ENCODE data around the gene KCNJ4. TPM values are rescaled to one million over a fixed set of nuclear protein-coding genes. Genes with fewer than 3 reads are reported as not detected.

The KCNJ4 gene
- polyA plus RNA-seq, 2 of the 4 experiments (the other 2 are of a cell fraction) = 0.12 TPM; not detected in 1

GRCh38 chr22:38440747-38441350 lies 14.2 kb downstream of the KCNJ4 start:
- WGBS (ENCODE audit: missing lambda C conversion rate) = 70% methylated on average over 14 of the region's 14 CpGs
- FAIRE-seq (no peak), DNase-seq (ENCODE audit: low read depth in 1 of 2, low spot score in 1 of 2) (no peak), ATAC-seq (peak in 1 of 2 experiments; percentile 62; a peak in 2 of 6 replicates)
- no peaks in the 10 kb centered on the region for H3K9me3 ChIP-seq
- no peak overlapping the region for H3K4me2 ChIP-seq
- TF ChIP-seq FOSL2 (IDR thresholded peaks at IDR 0.05) = no peak
- no peak for TF ChIP-seq FOSL2 (CRISPR knock-in tag; IDR thresholded peaks at IDR 0.05)
- no peak for TF ChIP-seq ZSCAN20 (CRISPR knock-in tag; IDR thresholded peaks at IDR 0.05)
- no peak for TF ChIP-seq TFCP2L1 (CRISPR knock-in tag; IDR thresholded peaks at IDR 0.05)
- TF ChIP-seq CHD2 (IDR thresholded peaks at IDR 0.05; ENCODE audit: low read length, partially characterized antibody) = no peak
- no peak for TF ChIP-seq HOXA7 (CRISPR knock-in tag; IDR thresholded peaks at IDR 0.05)
- TF ChIP-seq CBX8 (IDR thresholded peaks at IDR 0.05) = no peak
- TF ChIP-seq RARB (CRISPR knock-in tag; IDR thresholded peaks at IDR 0.05) = no peak
- TF ChIP-seq MAZ (IDR thresholded peaks at IDR 0.05; ENCODE audit: borderline replicate concordance, low read depth, low read length) = no peak
- TF ChIP-seq, protein P1, sequence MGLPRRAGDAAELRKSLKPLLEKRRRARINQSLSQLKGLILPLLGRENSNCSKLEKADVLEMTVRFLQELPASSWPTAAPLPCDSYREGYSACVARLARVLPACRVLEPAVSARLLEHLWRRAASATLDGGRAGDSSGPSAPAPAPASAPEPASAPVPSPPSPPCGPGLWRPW (IDR thresholded peaks at IDR 0.05) = no peak
- no peak for TF ChIP-seq E2F6 (IDR thresholded peaks at IDR 0.05; ENCODE audit: borderline replicate concordance, low read depth)
- POLR2A ChIA-PET = no interaction called here
- no peak overlapping the region for H3K4me3 ChIP-seq
- no peaks in the 10 kb centered on the region for H3K4me1 ChIP-seq
- CTCF ChIA-PET = interaction anchor here (1.3 kb wide), 1 partner anchor 12 kb away, joined by 3 read pairs; no protein-coding TSS in a partner anchor
- no peak overlapping the region for H3K27ac ChIP-seq

DNA sequence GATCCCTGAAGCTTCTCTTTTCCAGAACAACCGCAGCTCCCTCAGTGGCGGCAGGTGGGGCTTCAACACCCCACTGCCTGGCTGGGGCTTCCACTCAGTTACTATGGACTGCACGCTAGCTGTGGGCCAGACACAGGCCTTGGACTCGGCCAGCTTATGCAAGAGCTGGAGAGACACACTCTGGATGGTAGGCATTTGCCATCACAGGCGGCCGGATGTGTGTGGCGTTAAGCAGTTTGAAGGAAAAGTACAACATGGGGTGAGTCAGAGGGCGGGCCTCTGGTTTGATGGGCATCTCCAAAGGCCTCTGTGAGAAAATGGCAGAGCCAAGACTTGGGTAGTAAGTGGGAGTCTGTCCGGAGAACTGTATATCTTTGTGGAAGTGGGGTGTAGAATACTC lies 17.6 kb downstream of the KCNJ4 start:
- ATAC-seq = no peak
- POLR2A ChIA-PET = no interaction called here
- Histone ChIP-seq H3K4me1 (no peaks in the 10 kb centered on the region), H3K9me3 (no peaks in the 10 kb centered on the region), H3K4me2 (no peak overlapping the region), H3K4me3 (no peak overlapping the region), H3K27ac (no peak overlapping the region)
- TF ChIP-seq FOSB (CRISPR knock-in tag; IDR thresholded peaks at IDR 0.05) (no peak), CHD2 (IDR thresholded peaks at IDR 0.05; ENCODE audit: low read length, partially characterized antibody) (no peak), NR3C1 (IDR thresholded peaks at IDR 0.05) (no peak), TFCP2L1 (CRISPR knock-in tag; IDR thresholded peaks at IDR 0.05) (no peak), HMGXB4 (CRISPR knock-in tag; IDR thresholded peaks at IDR 0.05; ENCODE audit: borderline replicate concordance) (no peak), KDM1A (IDR thresholded peaks at IDR 0.05; ENCODE audit: low read depth) (no peak), CBX8 (IDR thresholded peaks at IDR 0.05) (no peak), MYC (IDR thresholded peaks at IDR 0.05; ENCODE audit: borderline replicate concordance, low read length) (no peak), ZFP36 (IDR thresholded peaks at IDR 0.05; ENCODE audit: borderline replicate concordance, partially characterized antibody) (no peak), SMC3 (IDR thresholded peaks at IDR 0.05) (no peak), JUNB (IDR thresholded peaks at IDR 0.05) (no peak), USF2 (IDR thresholded peaks at IDR 0.05) (no peak), GATA3 (IDR thresholded peaks at IDR 0.05; ENCODE audit: borderline replicate concordance) (no peak), JUN (IDR thresholded peaks at IDR 0.05) (no peak), PHF8 (IDR thresholded peaks at IDR 0.05; ENCODE audit: borderline replicate concordance, low read depth) (no peak), CEBPB (IDR thresholded peaks at IDR 0.05) (no peak)
- TF ChIP-seq, protein P2, sequence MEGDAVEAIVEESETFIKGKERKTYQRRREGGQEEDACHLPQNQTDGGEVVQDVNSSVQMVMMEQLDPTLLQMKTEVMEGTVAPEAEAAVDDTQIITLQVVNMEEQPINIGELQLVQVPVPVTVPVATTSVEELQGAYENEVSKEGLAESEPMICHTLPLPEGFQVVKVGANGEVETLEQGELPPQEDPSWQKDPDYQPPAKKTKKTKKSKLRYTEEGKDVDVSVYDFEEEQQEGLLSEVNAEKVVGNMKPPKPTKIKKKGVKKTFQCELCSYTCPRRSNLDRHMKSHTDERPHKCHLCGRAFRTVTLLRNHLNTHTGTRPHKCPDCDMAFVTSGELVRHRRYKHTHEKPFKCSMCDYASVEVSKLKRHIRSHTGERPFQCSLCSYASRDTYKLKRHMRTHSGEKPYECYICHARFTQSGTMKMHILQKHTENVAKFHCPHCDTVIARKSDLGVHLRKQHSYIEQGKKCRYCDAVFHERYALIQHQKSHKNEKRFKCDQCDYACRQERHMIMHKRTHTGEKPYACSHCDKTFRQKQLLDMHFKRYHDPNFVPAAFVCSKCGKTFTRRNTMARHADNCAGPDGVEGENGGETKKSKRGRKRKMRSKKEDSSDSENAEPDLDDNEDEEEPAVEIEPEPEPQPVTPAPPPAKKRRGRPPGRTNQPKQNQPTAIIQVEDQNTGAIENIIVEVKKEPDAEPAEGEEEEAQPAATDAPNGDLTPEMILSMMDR (IDR thresholded peaks at IDR 0.05) = no peak
- TF ChIP-seq, protein P3, sequence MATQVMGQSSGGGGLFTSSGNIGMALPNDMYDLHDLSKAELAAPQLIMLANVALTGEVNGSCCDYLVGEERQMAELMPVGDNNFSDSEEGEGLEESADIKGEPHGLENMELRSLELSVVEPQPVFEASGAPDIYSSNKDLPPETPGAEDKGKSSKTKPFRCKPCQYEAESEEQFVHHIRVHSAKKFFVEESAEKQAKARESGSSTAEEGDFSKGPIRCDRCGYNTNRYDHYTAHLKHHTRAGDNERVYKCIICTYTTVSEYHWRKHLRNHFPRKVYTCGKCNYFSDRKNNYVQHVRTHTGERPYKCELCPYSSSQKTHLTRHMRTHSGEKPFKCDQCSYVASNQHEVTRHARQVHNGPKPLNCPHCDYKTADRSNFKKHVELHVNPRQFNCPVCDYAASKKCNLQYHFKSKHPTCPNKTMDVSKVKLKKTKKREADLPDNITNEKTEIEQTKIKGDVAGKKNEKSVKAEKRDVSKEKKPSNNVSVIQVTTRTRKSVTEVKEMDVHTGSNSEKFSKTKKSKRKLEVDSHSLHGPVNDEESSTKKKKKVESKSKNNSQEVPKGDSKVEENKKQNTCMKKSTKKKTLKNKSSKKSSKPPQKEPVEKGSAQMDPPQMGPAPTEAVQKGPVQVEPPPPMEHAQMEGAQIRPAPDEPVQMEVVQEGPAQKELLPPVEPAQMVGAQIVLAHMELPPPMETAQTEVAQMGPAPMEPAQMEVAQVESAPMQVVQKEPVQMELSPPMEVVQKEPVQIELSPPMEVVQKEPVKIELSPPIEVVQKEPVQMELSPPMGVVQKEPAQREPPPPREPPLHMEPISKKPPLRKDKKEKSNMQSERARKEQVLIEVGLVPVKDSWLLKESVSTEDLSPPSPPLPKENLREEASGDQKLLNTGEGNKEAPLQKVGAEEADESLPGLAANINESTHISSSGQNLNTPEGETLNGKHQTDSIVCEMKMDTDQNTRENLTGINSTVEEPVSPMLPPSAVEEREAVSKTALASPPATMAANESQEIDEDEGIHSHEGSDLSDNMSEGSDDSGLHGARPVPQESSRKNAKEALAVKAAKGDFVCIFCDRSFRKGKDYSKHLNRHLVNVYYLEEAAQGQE (IDR thresholded peaks at IDR 0.05) = no peak
- TF ChIP-seq, protein P1 (IDR thresholded peaks at IDR 0.05) = no peak
- DNase-seq (ENCODE audit: low read depth in 1 of 2, low spot score in 1 of 2) = no peak
- no peak for FAIRE-seq
- CTCF ChIA-PET = no interaction called here
- 82% methylated on average over 6 of the region's 9 CpGs for WGBS (ENCODE audit: missing lambda C conversion rate)

Measured in A549 (cell line).